Mesothelial cell of epicardium (in vitro differentiated cells): ENCODE measurements around the gene TK1. TPM values are rescaled to one million over a fixed set of nuclear protein-coding genes. Genes with fewer than 3 reads are reported as not detected.
A peak's percentile ranks its signal among the peaks of the same experiment; 100 is the strongest.

ENCODE experiments used
- DNase-seq, 2 experiments: peaks; one replicate each; pipeline ENCODE4 v3.0.0; 2021; ENCODE audit warnings: low spot score in 2 of 2; ENCODE audit not compliant: unreplicated experiment in 2 of 2
- H3K27ac Mint-ChIP-seq: 2 replicates; pipeline ENCODE4 v1.8.0; 2021; ENCODE audit warnings: mixed read lengths
- H3K27me3 Mint-ChIP-seq: 2 replicates; pipeline ENCODE4 v1.8.0; 2021; ENCODE audit warnings: low read depth, mixed read lengths
- H3K36me3 Mint-ChIP-seq: 2 replicates; pipeline ENCODE4 v1.8.0; 2021; ENCODE audit warnings: mixed read lengths
- H3K4me1 Mint-ChIP-seq: 2 replicates; pipeline ENCODE4 v1.8.0; 2021; ENCODE audit warnings: mixed read lengths
- H3K4me3 Mint-ChIP-seq: 2 replicates; pipeline ENCODE4 v1.8.0; 2021; ENCODE audit warnings: mild to moderate bottlenecking, moderate library complexity, mixed read lengths
- H3K9me3 Mint-ChIP-seq: 2 replicates; pipeline ENCODE4 v1.8.0; 2021; ENCODE audit warnings: mixed read lengths
- CTCF ChIP-seq: fragments of 200-600 bp; sonication (generic); IDR thresholded peaks from one replicate; pipeline ENCODE4 v1.5.0; 2021; ENCODE audit warnings: antibody characterized with exemption; ENCODE audit not compliant: unreplicated experiment
- total RNA-seq: library from RNA; stranded (reverse); gene quantifications from 3 replicates; pipeline ENCODE4 v1.2.1, GENCODE V29; 2021

Gene TK1
- total RNA-seq, 1 donor from 2014 or later = 23.3 TPM

- no peaks in the 10 kb centered on the region for H3K4me1 Mint-ChIP-seq
- no peak overlapping the region for H3K4me3 Mint-ChIP-seq
- H3K36me3 Mint-ChIP-seq = peaks cover 15% of the 10 kb centered on the region
- no peaks in the 10 kb centered on the region for H3K9me3 Mint-ChIP-seq
- peak overlapping the region; percentile 61 for H3K27ac Mint-ChIP-seq
- H3K27me3 Mint-ChIP-seq = no peaks in the 10 kb centered on the region
- DNase-seq = no peak
- TF ChIP-seq CTCF = no peak
These were observed 36.9 kb upstream of the TK1 start for GRCh38 chr17:78223765-78224164.

- Mint-ChIP-seq H3K36me3 (peaks cover 15% of the 10 kb centered on the region), H3K9me3 (no peaks in the 10 kb centered on the region), H3K4me3 (no peak overlapping the region), H3K27ac (no peak overlapping the region), H3K4me1 (no peaks in the 10 kb centered on the region), H3K27me3 (no peaks in the 10 kb centered on the region)
- no peak for DNase-seq
- TF ChIP-seq CTCF = no peak
These were observed 36.2 kb upstream of the TK1 start for GRCh38 chr17:78223061-78223460.

- H3K4me1 Mint-ChIP-seq = peaks cover 10% of the 10 kb centered on the region
- no peak overlapping the region for H3K27ac Mint-ChIP-seq
- no peaks in the 10 kb centered on the region for H3K9me3 Mint-ChIP-seq
- no peak for DNase-seq
- no peaks in the 10 kb centered on the region for H3K27me3 Mint-ChIP-seq
- no peak overlapping the region for H3K4me3 Mint-ChIP-seq
- peaks cover 18% of the 10 kb centered on the region for H3K36me3 Mint-ChIP-seq
- TF ChIP-seq CTCF = no peak
These were observed 32.7 kb upstream of the TK1 start for GRCh38 chr17:78219396-78220150.

- H3K36me3 Mint-ChIP-seq = peaks cover 9% of the 10 kb centered on the region
- H3K4me3 Mint-ChIP-seq = peak overlapping the region; percentile 83
- no peaks in the 10 kb centered on the region for H3K9me3 Mint-ChIP-seq
- H3K4me1 Mint-ChIP-seq = peaks cover 16% of the 10 kb centered on the region
- DNase-seq = no peak
- H3K27me3 Mint-ChIP-seq = no peaks in the 10 kb centered on the region
- H3K27ac Mint-ChIP-seq = peak overlapping the region; percentile 76
- TF ChIP-seq CTCF = no peak
These were observed 27.8 kb upstream of the TK1 start for GRCh38 chr17:78214706-78215061.

- peak within 1 kb of the TSS; percentile 83 for H3K4me3 Mint-ChIP-seq
- H3K36me3 Mint-ChIP-seq = peaks cover 5% of the 10 kb centered on the region
- peak; percentile 91 for DNase-seq
- no peak for TF ChIP-seq CTCF
- peak within 1 kb of the TSS; percentile 76 for H3K27ac Mint-ChIP-seq
- peaks cover 16% of the 10 kb centered on the region for H3K4me1 Mint-ChIP-seq
- no peaks in the 10 kb centered on the region for H3K9me3 Mint-ChIP-seq
- H3K27me3 Mint-ChIP-seq = no peaks in the 10 kb centered on the region
These were observed 27.3 kb upstream of the TK1 start, which contains the start of gene BIRC5 for GRCh38 chr17:78214016-78214705. BIRC5 (plus strand) TSS chr17:78214253; CDS start chr17:78214317, 64 bp downstream.
